OCI-LY1 (cell line): ENCODE measurements around the gene TINAGL1.

Experiments used
- EZH2 ChIP-seq: fragments of 200-600 bp; sonication (generic), shearing (Covaris generic); IDR thresholded peaks from 2 replicates; pipeline ENCODE4 v1.8.0; 2017; ENCODE audit warnings: borderline replicate concordance, mixed run types, mild to moderate bottlenecking, antibody characterized with exemption, low read length, moderate library complexity, mixed read lengths
- TF ChIP-seq, protein P1 (sequence below): fragments of 200-600 bp; sonication (generic), shearing (Covaris generic); IDR thresholded peaks from 2 replicates; pipeline ENCODE4 v1.5.1; 2017; ENCODE audit warnings: mild to moderate bottlenecking, antibody characterized with exemption, low read length, moderate library complexity, mixed read lengths

- TF ChIP-seq, protein P1, sequence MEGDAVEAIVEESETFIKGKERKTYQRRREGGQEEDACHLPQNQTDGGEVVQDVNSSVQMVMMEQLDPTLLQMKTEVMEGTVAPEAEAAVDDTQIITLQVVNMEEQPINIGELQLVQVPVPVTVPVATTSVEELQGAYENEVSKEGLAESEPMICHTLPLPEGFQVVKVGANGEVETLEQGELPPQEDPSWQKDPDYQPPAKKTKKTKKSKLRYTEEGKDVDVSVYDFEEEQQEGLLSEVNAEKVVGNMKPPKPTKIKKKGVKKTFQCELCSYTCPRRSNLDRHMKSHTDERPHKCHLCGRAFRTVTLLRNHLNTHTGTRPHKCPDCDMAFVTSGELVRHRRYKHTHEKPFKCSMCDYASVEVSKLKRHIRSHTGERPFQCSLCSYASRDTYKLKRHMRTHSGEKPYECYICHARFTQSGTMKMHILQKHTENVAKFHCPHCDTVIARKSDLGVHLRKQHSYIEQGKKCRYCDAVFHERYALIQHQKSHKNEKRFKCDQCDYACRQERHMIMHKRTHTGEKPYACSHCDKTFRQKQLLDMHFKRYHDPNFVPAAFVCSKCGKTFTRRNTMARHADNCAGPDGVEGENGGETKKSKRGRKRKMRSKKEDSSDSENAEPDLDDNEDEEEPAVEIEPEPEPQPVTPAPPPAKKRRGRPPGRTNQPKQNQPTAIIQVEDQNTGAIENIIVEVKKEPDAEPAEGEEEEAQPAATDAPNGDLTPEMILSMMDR: no peak
- TF ChIP-seq EZH2: no peak
These were observed 44.5 kb downstream of the TINAGL1 start for GRCh38 chr1:31620631-31621497.
